Heart left ventricle (tissue), 13 donors: Measurements from ENCODE around the gene PLOD1.

Source experiments
- POLR2A ChIP-seq, 2 donors: fragments of 450-650 bp; IDR thresholded peaks; one replicate each; pipeline ENCODE4 v1.6.1; 2017; ENCODE audit warnings: antibody characterized with exemption in 2 of 2, mild to moderate bottlenecking in 2 of 2, moderate library complexity in 2 of 2
- TF ChIP-seq, protein P1 (sequence below), 12 donors: fragments of 200-600 bp; sonication (generic) in 4 of 12; IDR thresholded peaks; one replicate each; pipeline versions ENCODE4 v1.5.0 to v1.8.0; 2018 to 2022; ENCODE audit warnings: antibody characterized with exemption in 12 of 12, mild to moderate bottlenecking in 5 of 12
- donor health status: ischemic (EF 13 %, LVEDD 7.1; RV severe dilation, severe dysfunction).
- donor health status: DM: no; HTN: yes; CAD: no.
- donor health status: DM: no; HTN: no; CAD: no.
- donor health status: ischemic (EF 25% LVEDD 6.9; RV normal size, moderate dysfunction).
- donor health status: ischemic (EF 25% LVEDD 5.7; RV mildly dilated, moderate dysfunction).
- donor health status: ischemic (EF 35%, LVEDD 5.7; RV mildly dilated, moderate dysfunction).
- donor health status: nonischemic (EF 11% LVEDD 7.7; RV severe dilation, severe dysfunction).
- donor health status: DM: yes; HTN: yes; CAD: no.
- donor health status: PGD.
- donor health status: ischemic (EF 29% LVEDD 5.4; RV normal size, mild dysfunction).
- donor health status: nonischemic (EF 23%, LVEDD 6.1; RV moderate dilation, normal function).

DNA sequence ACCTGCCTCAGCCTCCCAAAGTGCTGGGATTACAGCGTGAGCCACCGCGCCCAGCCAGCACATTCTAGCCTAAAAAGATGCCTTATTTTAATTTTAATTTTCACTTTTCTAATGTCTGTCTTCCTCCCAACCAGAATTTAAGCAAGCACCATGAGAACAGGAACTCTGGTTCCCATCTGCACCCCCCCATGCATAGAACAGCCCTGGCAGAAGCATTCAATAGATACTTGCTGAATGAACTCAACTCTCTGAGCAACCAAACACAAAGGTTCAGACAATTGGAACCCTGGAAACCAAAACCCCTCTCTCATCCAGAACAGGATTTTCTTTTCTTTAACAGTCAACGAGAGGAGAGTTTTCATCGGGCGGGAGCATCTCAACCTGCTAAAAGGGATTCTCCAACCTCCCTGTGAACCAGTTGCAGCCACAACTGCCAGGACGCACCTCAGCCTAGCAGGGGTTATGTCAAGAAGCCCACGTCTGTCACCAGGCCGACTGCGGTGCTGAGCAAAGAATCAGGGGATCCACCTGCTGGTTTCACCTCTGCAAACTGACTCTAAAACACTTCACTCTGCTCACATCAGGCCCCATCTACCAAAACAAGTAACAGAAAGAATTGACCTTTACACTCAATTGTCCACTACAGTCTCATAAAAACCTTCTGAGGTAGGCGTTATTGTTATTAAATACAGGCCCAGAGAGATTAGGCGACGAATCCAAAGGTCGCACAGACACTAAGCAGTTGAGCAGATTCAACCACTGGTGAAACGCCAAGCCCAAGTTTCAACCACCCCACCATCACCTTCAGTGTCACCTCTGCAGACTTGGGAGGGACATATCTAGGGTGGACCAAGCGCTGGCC is 10.0 kb upstream of the PLOD1 start:
- TF ChIP-seq, protein P1, sequence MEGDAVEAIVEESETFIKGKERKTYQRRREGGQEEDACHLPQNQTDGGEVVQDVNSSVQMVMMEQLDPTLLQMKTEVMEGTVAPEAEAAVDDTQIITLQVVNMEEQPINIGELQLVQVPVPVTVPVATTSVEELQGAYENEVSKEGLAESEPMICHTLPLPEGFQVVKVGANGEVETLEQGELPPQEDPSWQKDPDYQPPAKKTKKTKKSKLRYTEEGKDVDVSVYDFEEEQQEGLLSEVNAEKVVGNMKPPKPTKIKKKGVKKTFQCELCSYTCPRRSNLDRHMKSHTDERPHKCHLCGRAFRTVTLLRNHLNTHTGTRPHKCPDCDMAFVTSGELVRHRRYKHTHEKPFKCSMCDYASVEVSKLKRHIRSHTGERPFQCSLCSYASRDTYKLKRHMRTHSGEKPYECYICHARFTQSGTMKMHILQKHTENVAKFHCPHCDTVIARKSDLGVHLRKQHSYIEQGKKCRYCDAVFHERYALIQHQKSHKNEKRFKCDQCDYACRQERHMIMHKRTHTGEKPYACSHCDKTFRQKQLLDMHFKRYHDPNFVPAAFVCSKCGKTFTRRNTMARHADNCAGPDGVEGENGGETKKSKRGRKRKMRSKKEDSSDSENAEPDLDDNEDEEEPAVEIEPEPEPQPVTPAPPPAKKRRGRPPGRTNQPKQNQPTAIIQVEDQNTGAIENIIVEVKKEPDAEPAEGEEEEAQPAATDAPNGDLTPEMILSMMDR (IDR thresholded peaks at IDR 0.05): no peak
- TF ChIP-seq POLR2A (IDR thresholded peaks at IDR 0.05): no peak
